ENCODE measurements around the gene LRRC70.

The LRRC70 gene

GRCh38 chr5:62575489-62575888 is 3.1 kb upstream of the LRRC70 start:
- DNase-seq = no peak

- DNase-seq = no peak
Measured at GRCh38 chr5:62576570-62577170, 1.9 kb upstream of the LRRC70 start.

DNA sequence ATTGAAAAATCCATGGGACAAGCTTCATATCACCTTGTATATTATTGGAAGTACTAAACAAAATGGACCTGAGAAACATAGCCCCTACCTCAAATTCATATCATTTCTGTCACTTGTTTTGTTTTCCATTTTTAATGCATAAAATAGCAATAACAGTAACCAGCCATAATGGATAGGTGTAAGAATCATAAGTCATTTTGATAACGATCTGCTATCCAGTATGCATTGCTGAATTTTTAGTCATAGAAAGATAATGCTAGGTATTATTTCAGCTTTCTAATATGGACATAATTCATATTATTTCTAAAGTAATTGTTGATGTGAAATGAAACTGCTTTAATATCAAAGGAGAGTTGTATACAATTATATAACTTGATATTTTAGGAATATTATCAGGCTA is 1.1 kb upstream of the LRRC70 start:
- no peak for DNase-seq

GRCh38 chr5:62579761-62580160 is 1.1 kb downstream of the LRRC70 start:
- no peak for DNase-seq

- no peak for DNase-seq
Measured at GRCh38 chr5:62581836-62582597, 3.4 kb downstream of the LRRC70 start.

DNA sequence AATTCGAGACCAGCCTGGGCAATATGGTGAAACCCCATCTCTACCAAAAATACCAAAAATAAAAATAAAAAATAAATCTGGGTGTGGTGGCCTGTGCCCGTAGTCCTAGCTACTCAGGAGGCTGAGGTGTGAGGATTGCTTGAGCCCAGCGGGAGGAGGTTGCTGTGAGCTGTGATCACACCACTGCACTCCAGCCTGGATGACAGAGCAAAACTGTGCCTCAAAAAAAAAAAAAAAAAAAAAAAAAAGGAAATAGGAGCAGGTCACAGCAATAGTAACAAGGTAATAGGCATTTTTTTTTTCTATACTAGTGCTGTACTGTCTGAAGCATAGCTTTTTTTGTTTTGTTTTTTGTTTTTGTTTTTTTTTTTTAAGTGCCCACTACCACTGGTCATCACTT is 5.8 kb downstream of the LRRC70 start:
- DNase-seq = no peak

DNA sequence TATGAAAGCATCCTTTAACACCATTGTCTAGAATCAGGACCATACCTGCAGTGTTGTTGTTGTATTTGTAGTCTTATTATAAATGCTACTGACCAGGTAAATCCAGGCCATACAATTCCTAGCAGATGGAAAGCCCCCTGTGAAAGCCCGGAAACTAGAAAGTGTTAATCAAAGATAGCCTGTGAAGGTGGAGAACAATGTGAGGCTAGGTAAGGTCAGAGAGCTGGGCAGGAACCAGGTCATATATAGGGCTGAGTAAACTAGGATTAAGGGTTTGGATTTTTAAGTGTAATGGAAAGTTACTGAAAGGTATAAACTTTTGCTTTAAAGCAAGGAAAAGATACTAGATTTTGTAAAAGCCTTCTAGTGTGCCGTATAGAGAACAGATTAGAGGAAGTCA is 6.7 kb downstream of the LRRC70 start:
- DNase-seq = no peak

GRCh38 chr5:62585751-62586150 is 7.1 kb downstream of the LRRC70 start:
- no peak for DNase-seq

DNA sequence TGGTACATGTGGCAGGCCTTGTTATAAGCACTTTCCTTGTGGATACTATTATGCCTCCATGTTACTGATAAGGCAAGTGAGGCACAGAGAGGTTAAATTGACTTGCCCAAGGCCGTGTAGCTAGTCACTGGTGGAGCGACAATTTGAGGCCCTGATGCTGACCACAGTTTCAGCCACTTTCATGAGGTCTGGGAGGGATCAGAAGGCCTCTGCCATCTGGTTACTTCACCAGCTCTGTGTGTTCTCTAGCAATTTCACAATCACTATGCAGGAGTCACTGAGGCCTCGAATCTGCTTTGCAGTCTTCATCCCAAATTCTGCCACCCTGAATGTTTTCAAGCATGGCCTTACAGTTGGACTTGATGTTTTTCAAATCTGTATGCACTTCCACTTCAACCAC is 9.1 kb downstream of the LRRC70 start:
- no peak for DNase-seq

GRCh38 chr5:62588668-62589067 is 10.0 kb downstream of the LRRC70 start:
- no peak for DNase-seq

- no peak for DNase-seq
Measured at GRCh38 chr5:62589504-62589903, 10.9 kb downstream of the LRRC70 start.

DNA sequence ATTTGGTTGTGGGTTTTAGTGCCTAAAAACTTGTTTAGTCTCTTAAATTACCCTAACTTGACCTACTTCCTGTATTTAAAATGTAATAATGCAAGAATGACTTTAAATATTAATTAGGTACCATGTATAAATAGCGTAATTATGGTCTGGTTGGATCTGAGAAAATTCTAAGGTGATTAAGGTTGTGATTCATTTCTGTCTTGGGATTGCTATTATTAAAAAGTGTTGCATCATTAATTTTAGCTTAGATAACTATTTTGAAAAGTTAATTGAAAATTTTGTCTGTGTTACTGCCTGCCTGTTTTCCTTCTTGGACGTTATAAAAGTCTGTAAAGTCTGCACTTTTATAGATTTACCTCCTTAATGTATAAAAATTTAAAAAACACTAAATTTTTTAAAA is 11.8 kb downstream of the LRRC70 start:
- no peak for DNase-seq

DNA sequence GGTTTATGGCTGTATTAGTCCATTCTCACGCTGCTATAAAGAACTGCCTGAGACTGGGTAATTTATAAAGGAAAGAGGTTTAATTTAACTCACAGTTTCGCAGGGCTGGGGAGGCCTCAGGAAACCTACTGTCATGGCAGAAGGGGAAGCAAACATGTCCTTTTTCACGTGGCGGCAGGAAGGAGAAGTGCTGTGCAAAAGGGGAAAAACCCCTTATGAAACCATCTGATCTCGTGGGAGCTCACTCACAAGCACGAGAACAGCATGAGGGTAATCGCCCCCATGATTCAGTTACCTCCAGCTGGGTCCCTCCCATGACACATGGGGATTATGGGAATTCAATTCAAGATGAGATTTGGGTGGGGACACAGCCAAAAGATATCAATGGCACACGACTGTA is 13.9 kb downstream of the LRRC70 start:
- DNase-seq = no peak

- DNase-seq = no peak
Measured at GRCh38 chr5:62593331-62593730, 14.7 kb downstream of the LRRC70 start.

- no peak for DNase-seq
Measured at GRCh38 chr5:62594364-62594984, 15.9 kb downstream of the LRRC70 start.

GRCh38 chr5:62596096-62596495 is 17.5 kb downstream of the LRRC70 start:
- no peak for DNase-seq

GRCh38 chr5:62596691-62597090 is 18.1 kb downstream of the LRRC70 start:
- DNase-seq = no peak

GRCh38 chr5:62597314-62597713 is 18.7 kb downstream of the LRRC70 start:
- DNase-seq = no peak

GRCh38 chr5:62600560-62601252 is 22.1 kb downstream of the LRRC70 start:
- no peak for DNase-seq

- no peak for DNase-seq
Measured at GRCh38 chr5:62603934-62604333, 25.3 kb downstream of the LRRC70 start.

DNA sequence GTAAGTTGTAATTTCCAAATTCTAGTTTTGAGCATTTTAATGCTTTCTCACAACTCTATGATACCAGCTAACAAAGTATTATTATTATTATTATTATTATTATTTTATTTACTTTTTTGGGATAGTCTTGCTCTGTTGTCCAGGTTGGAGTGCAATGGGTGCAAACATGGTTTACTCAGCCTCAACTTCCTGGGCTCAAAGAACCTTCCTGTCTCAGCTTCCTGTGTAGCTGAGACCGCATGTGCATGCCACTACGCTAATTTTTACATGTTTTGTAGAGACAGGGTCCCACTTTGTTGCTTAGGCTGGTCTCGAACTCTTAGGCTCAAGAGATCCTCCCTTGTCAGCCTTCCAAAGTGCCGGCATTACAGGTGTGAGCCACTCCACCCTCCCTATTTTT is 27.0 kb downstream of the LRRC70 start:
- DNase-seq = no peak

DNA sequence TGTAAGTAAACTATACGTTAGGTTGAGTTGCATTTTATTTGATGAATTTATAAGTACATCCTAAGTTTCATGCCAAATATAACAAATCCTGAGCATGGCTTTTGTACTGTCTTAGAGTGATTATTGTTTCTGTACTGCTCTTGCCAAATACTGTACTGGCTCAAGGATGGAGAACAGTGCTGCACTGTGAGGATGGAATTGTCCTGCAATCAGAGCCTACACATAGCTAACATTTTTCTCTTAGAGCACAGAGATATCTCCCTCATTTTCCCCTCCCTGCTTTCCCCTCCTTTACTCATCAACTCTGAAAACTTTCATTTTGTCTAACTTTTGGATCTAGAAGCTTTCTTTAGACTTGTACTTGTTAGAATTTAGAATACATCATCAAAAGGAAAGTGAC is 28.3 kb downstream of the LRRC70 start:
- DNase-seq = no peak

GRCh38 chr5:62607615-62608014 is 29.0 kb downstream of the LRRC70 start:
- no peak for DNase-seq

Measured in activated CD4-positive, CD25-positive, alpha-beta regulatory T cell treated with anti-CD3 and anti-CD28 coated beads, Interleukin-2, amount 50 U/mL, for 72 hours (primary cell).